B cell (primary cell): ENCODE results near the gene CFAP77. TPM values are rescaled to one million over a fixed set of nuclear protein-coding genes. Genes with fewer than 3 reads are reported as not detected.

Source experiments
- ATAC-seq: fragments of 200-7000 bp; cut with Tn5 transposase; one replicate; pipeline ENCODE4 v1.10.0; 2021; ENCODE audit warnings: low read depth, mild to moderate bottlenecking, moderate number of reproducible peaks, moderate library complexity
- CTCF ChIA-PET: fragments of 350-600 bp; sonication (Branson Sonifier 250); formaldehyde crosslinking; loops from one replicate; lab custom pipeline; 2021; ENCODE audit warnings: antibody characterized with exemption, inconsistent platforms; lab: Charles Lee
- POLR2A ChIA-PET: fragments of 350-600 bp; sonication (Branson Sonifier 250); formaldehyde crosslinking; loops from one replicate; lab custom pipeline; 2021; ENCODE audit warnings: antibody characterized with exemption; lab: Charles Lee
- DNase-seq: peaks from one replicate; pipeline ENCODE4 v3.0.0; 2013
- H2AFZ ChIP-seq: 2 replicates; pipeline ENCODE4 v1.6.1; 2012; ENCODE audit warnings: mild to moderate bottlenecking, low read depth, low read length; ENCODE audit not compliant: insufficient read depth, poor library complexity, severe bottlenecking
- H3K27ac ChIP-seq, 2 donors: 1 replicate in 1 of 2; 2 replicates in 1 of 2; pipeline ENCODE4 v1.5.1; 2012 to 2013; ENCODE audit warnings: low read length in 2 of 2, mild to moderate bottlenecking in 2 of 2, moderate library complexity in 1 of 2
- H3K27me3 ChIP-seq, 4 experiments: fragments of 200-600 bp in 1 of 4; sonication (generic) in 1 of 4; replicated peaks in 1 of 4; 1 replicate in 2 of 4; 2 replicates in 2 of 4; pipeline versions ENCODE4 v1.6.1 to v1.7.0; 2013 to 2016; ENCODE audit warnings: low read length in 3 of 4, mild to moderate bottlenecking in 2 of 4, mixed read lengths in 1 of 4, moderate library complexity in 1 of 4; ENCODE audit not compliant: insufficient read depth in 4 of 4, control insufficient read depth in 3 of 4; ENCODE audit errors: control extremely low read depth in 1 of 4
- H3K36me3 ChIP-seq, 2 experiments: replicated peaks in 1 of 2; 1 replicate in 1 of 2; 2 replicates in 1 of 2; pipeline versions ENCODE4 v1.6.1 to v1.7.1; 2013; ENCODE audit warnings: low read length in 1 of 2; ENCODE audit not compliant: insufficient read depth in 2 of 2, control insufficient read depth in 1 of 2; ENCODE audit errors: control extremely low read depth in 1 of 2, extremely low read depth in 1 of 2
- H3K4me1 ChIP-seq, 2 donors: fragments of 200-600 bp in 1 of 2; sonication (generic) in 1 of 2; 1 replicate in 1 of 2; 2 replicates in 1 of 2; pipeline versions ENCODE4 v1.5.1 to v1.6.1; 2013 to 2017; ENCODE audit warnings: low read length in 2 of 2; ENCODE audit not compliant: control insufficient read depth in 2 of 2, insufficient read depth in 2 of 2
- H3K4me2 ChIP-seq: replicated peaks from 2 replicates; pipeline ENCODE3; 2012; ENCODE audit warnings: mild to moderate bottlenecking, low read depth, low read length; ENCODE audit not compliant: poor library complexity, severe bottlenecking
- H3K4me3 ChIP-seq, 5 experiments: fragments of 200-600 bp in 1 of 5; sonication (generic) in 1 of 5; 1 replicate in 3 of 5; 2 replicates in 2 of 5; pipeline versions ENCODE4 v1.5.1 to v1.7.0; 2011 to 2016; ENCODE audit warnings: low read length in 4 of 5, mild to moderate bottlenecking in 4 of 5, low read depth in 2 of 5, control low read depth in 1 of 5, moderate library complexity in 1 of 5; ENCODE audit not compliant: insufficient read depth in 1 of 5; ENCODE audit errors: control extremely low read depth in 1 of 5, extremely low read depth in 1 of 5
- H3K79me2 ChIP-seq: fragments of 200-600 bp; sonication (generic); one replicate; pipeline ENCODE4 v1.6.0; 2016; ENCODE audit warnings: low read length; ENCODE audit not compliant: control insufficient read depth, insufficient read depth
- H3K9ac ChIP-seq: fragments of 200-600 bp; sonication (generic); 2 replicates; pipeline ENCODE4 v1.6.1; 2017; ENCODE audit warnings: mild to moderate bottlenecking, low read length, moderate library complexity
- H3K9me3 ChIP-seq, 3 donors: one replicate each; pipeline versions ENCODE4 v1.6.1 to v1.7.1; 2013; ENCODE audit warnings: low read length in 2 of 3; ENCODE audit not compliant: control insufficient read depth in 2 of 3, insufficient read depth in 1 of 3; ENCODE audit errors: control extremely low read depth in 1 of 3
- H4K20me1 ChIP-seq: 2 replicates; pipeline ENCODE4 v1.6.0; 2012; ENCODE audit warnings: mild to moderate bottlenecking, low read length; ENCODE audit not compliant: insufficient read depth, control insufficient read depth, poor library complexity, severe bottlenecking
- H3K27ac Mint-ChIP-seq: one replicate; pipeline ENCODE4 v1.8.0; 2021; ENCODE audit warnings: mixed read lengths
- H3K27me3 Mint-ChIP-seq: one replicate; pipeline ENCODE4 v1.8.0; 2021; ENCODE audit warnings: mixed read lengths
- H3K4me1 Mint-ChIP-seq: one replicate; pipeline ENCODE4 v1.8.0; 2021; ENCODE audit warnings: mixed read lengths
- H3K4me3 Mint-ChIP-seq: one replicate; pipeline ENCODE4 v1.8.0; 2021; ENCODE audit warnings: mixed read lengths
- H3K9me3 Mint-ChIP-seq: one replicate; pipeline ENCODE4 v1.8.0; 2022; ENCODE audit warnings: mixed read lengths; ENCODE audit not compliant: insufficient read depth
- EZH2 ChIP-seq: IDR thresholded peaks from 2 replicates; pipeline ENCODE4 v1.6.1; 2012; ENCODE audit warnings: borderline replicate concordance, low read depth, mild to moderate bottlenecking, moderate library complexity, low read length; ENCODE audit not compliant: insufficient read depth, poor library complexity, severe bottlenecking
- WGBS: methylation state at CpG from one replicate; pipeline ENCODE4 v1.1.5; 2013; ENCODE audit warnings: missing lambda C conversion rate; ENCODE audit not compliant: insufficient coverage; 5-methylcytosine and 5-hydroxymethylcytosine counted together
- intact Hi-C: fragments of 100-400 bp; cut with micrococcal nuclease; formaldehyde crosslinking; loops from one replicate; pipeline ENCODE4 v1.10.0; 2022
- polyA plus RNA-seq: library from polyadenylated mRNA; depleted of rRNA; stranded (reverse); fragments of >200 nt; gene quantifications from 2 replicates; pipeline ENCODE4 v1.2.3, GENCODE V29; 2012
- total RNA-seq, 2 donors: library from RNA; stranded (reverse); fragments of 120-200 nt in 1 of 2; gene quantifications; 1 replicate in 1 of 2; 2 replicates in 1 of 2; pipeline versions ENCODE4 v1.2.3 to v1.2.4, GENCODE V29; 2013 to 2022
- TF ChIP-seq, protein P1 (sequence below): fragments of 200-600 bp; IDR thresholded peaks from one replicate; pipeline ENCODE4 v1.8.0; 2022; ENCODE audit warnings: antibody characterized with exemption, mild to moderate bottlenecking

CFAP77 gene
- total and polyA plus RNA-seq, 2 donors (not counting 1 experiment from before 2014, with no cell fraction given) = not detected

DNA sequence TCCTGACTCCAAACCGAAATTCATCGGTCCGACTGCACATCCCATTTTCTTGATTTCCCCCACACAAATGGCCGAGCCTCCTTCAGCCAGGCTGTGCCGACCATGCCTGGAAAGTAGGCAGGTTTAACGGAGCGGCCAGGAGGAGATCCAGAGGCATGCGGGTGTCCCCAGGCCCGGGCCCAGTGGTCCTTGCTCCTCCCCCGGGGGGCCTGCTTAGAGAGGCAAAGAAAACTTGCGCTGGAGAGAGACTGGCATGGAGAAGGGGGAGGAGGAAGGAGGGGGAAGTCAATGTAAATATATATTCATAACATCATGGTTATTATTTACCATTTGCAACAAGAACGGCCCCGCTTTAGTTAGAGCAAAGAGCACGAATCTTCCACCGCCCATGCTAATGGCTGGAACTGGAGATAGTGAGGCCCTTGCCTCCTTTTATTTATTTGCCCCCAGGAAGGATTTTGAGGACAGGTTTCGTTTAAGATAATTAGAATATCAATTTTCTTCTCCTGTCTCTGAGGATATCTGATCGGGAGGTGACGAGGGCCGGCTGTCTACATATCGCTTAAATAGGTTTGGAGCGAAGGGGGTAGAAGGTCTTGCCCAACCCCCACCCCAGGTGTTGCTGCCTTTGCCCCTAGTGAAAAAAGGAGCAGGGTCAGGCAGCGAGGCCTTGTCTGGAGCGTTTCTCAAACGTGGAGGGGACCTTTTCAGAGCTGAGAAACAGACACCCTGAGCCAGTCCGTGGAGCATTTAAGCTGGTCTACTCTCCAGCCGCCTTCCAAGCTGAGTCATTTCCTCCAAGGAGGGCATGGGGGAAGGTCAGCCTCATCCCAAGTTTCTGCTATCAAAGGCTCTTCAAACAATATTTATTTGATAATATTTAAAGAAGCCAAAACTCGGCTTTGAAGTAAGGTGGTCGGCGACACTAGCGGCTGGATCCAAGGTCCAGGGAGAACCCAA, 174.9 kb downstream of the CFAP77 start:
- no peak overlapping the region for H3K4me2 ChIP-seq

More for the DNA sequence above, 174.9 kb downstream of the CFAP77 start:
- peak; percentile 13 for DNase-seq
- no peak for TF ChIP-seq EZH2
- TF ChIP-seq, protein P1, sequence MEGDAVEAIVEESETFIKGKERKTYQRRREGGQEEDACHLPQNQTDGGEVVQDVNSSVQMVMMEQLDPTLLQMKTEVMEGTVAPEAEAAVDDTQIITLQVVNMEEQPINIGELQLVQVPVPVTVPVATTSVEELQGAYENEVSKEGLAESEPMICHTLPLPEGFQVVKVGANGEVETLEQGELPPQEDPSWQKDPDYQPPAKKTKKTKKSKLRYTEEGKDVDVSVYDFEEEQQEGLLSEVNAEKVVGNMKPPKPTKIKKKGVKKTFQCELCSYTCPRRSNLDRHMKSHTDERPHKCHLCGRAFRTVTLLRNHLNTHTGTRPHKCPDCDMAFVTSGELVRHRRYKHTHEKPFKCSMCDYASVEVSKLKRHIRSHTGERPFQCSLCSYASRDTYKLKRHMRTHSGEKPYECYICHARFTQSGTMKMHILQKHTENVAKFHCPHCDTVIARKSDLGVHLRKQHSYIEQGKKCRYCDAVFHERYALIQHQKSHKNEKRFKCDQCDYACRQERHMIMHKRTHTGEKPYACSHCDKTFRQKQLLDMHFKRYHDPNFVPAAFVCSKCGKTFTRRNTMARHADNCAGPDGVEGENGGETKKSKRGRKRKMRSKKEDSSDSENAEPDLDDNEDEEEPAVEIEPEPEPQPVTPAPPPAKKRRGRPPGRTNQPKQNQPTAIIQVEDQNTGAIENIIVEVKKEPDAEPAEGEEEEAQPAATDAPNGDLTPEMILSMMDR = no peak
- peaks cover 2 to 96% (median 69%) of the 10 kb centered on the region in 4 experiments for H3K27me3 ChIP-seq
- Mint-ChIP-seq H3K4me1 (peaks cover 25% of the 10 kb centered on the region), H3K4me3 (no peak overlapping the region), H3K9me3 (no peaks in the 10 kb centered on the region), H3K27me3 (peaks cover 45% of the 10 kb centered on the region), H3K27ac (no peak overlapping the region)
- peaks cover 33 to 57% of the 10 kb centered on the region in 2 donors for H3K4me1 ChIP-seq
- WGBS = 6% methylated on average over 18 of the region's 30 CpGs
- intact Hi-C loops = no loop called here
- ATAC-seq = no peak
- ChIA-PET POLR2A (no interaction called here), CTCF (no interaction called here)
- H3K79me2 ChIP-seq = no peaks in the 10 kb centered on the region
- no peaks in the 10 kb centered on the region for H3K36me3 ChIP-seq
- H3K4me3 ChIP-seq = no peak overlapping the region
- H4K20me1 ChIP-seq = no peaks in the 10 kb centered on the region
- H3K9me3 ChIP-seq = peaks cover 0 to 79% (median 0%) of the 10 kb centered on the region in 3 donors
- no peak overlapping the region for H3K9ac ChIP-seq
- no peak overlapping the region for H3K27ac ChIP-seq
- no peak overlapping the region for H2AFZ ChIP-seq
